ENCODE results near the gene SLC6A20. TPM values are rescaled to one million over a fixed set of nuclear protein-coding genes. Genes with fewer than 3 reads are reported as not detected.

The SLC6A20 gene
- total RNA-seq, 4 donors from 2014 or later, result 0.19 to 0.33 (median 0.29) TPM; not detected in 1

DNA sequence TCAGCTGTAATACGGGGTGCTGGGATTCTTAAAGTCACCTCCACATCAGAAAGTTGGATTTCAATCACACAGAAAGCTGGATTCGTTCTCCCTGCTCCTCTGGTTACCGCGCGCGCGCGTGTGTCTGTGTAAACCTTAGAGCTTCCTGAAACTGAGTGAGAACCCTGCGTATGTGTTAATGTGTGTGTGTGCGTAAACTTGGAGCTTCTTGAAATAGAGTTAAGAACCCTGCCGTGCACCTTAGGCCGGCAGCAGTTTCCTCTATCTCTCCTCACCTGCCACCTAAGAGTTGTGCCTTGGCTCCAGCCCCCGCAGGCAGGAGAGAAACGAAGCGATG is 45.1 kb upstream of the SLC6A20 start:
- Histone ChIP-seq H3K9me3 (no peaks in the 10 kb centered on the region), H3K27ac (replicated peaks in 1 of 4) (peak overlapping the region; percentile 49 to 82 (median 62)), H3K4me3 (peak overlapping the region; percentile 80 to 99 (median 86)), H3K4me1 (peaks cover 8 to 27% (median 16%) of the 10 kb centered on the region in 4 donors), H3K27me3 (no peaks in the 10 kb centered on the region), H3K36me3 (peaks cover 0 to 13% (median 6%) of the 10 kb centered on the region in 4 donors)
- TF ChIP-seq EP300 (IDR thresholded peaks at IDR 0.05) (no peak), POLR2AphosphoS5 (IDR thresholded peaks at IDR 0.05) (no peak), POLR2A (IDR thresholded peaks at IDR 0.05; ENCODE audit: low read depth) (no peak)
- TF ChIP-seq, protein P1, sequence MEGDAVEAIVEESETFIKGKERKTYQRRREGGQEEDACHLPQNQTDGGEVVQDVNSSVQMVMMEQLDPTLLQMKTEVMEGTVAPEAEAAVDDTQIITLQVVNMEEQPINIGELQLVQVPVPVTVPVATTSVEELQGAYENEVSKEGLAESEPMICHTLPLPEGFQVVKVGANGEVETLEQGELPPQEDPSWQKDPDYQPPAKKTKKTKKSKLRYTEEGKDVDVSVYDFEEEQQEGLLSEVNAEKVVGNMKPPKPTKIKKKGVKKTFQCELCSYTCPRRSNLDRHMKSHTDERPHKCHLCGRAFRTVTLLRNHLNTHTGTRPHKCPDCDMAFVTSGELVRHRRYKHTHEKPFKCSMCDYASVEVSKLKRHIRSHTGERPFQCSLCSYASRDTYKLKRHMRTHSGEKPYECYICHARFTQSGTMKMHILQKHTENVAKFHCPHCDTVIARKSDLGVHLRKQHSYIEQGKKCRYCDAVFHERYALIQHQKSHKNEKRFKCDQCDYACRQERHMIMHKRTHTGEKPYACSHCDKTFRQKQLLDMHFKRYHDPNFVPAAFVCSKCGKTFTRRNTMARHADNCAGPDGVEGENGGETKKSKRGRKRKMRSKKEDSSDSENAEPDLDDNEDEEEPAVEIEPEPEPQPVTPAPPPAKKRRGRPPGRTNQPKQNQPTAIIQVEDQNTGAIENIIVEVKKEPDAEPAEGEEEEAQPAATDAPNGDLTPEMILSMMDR (IDR thresholded peaks at IDR 0.05), result no peak
- DNase-seq (ENCODE audit: extremely low spot score), result no peak
- 2% methylated on average over 14 of the region's 15 CpGs for WGBS
- intact Hi-C loops (cut with DNase I), result loop anchor here (5.0 kb wide), 1 partner anchor 79 kb away; no protein-coding TSS in a partner anchor

DNA sequence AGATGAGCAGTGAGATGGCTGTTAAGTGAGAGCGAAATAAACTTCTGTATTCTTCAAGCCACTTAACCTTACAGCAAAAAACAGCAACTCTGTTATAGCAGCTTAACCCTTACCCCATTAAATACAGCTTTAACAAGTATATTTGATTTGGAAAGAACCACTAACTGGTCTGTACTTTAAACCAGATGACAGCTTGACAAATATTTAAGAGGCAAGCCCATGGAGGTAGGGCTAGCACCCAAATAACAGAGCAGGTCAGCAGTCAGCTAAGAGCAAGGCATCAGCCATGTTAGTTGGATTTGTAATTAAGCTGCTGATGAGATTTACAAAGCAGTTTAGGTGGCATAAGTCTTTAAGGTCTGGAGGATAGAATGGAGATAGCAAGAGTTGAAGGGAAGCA is 42.1 kb upstream of the SLC6A20 start:
- intact Hi-C loops (cut with DNase I), result no loop called here
- WGBS, result 92% methylated on average over 1 of the region's 1 CpG

DNA sequence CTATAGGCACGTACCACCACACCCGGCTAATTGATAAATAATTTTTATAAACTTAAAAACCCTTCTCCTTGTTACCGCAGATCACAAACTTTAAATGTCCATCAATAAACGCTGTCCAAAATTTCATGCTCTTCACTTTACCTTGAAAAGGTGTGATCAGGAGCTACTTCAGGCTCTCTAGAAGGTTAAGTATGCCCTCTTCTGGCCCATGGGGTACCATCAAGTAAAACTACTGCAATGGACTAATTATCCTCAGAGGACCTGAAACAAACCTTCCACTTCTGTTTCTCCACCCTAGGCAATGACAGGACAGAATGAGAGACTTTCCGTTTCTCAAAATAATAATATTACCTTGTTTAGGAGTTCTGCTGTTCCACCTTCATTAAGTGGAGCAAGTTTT is 36.4 kb upstream of the SLC6A20 start:
- no peak overlapping the region for H3K27ac ChIP-seq (replicated peaks in 1 of 4)
- TF ChIP-seq, protein P1 (IDR thresholded peaks at IDR 0.05), result peak in 2 of 3 experiments; percentile 22 to 29
- TF ChIP-seq EP300 (IDR thresholded peaks at IDR 0.05), result no peak
- TF ChIP-seq POLR2AphosphoS5 (IDR thresholded peaks at IDR 0.05), result no peak
- no peak overlapping the region for H3K4me3 ChIP-seq
- H3K9me3 ChIP-seq, result no peaks in the 10 kb centered on the region
- H3K36me3 ChIP-seq, result peaks cover 15 to 96% (median 66%) of the 10 kb centered on the region in 4 donors
- DNase-seq (ENCODE audit: extremely low spot score), result no peak
- WGBS, result 95% methylated on average over 5 of the region's 5 CpGs
- H3K27me3 ChIP-seq, result no peaks in the 10 kb centered on the region
- intact Hi-C loops (cut with DNase I), result no loop called here
- no peaks in the 10 kb centered on the region for H3K4me1 ChIP-seq

More for the DNA sequence above, 42.1 kb upstream of the SLC6A20 start:
- H3K27me3 ChIP-seq, result no peaks in the 10 kb centered on the region
- DNase-seq (ENCODE audit: extremely low spot score), result no peak
- no peaks in the 10 kb centered on the region for H3K9me3 ChIP-seq
- peaks cover 8 to 27% (median 16%) of the 10 kb centered on the region in 4 donors for H3K4me1 ChIP-seq
- peaks cover 5 to 40% (median 27%) of the 10 kb centered on the region in 4 donors for H3K36me3 ChIP-seq
- H3K4me3 ChIP-seq, result no peak overlapping the region
- no peak overlapping the region for H3K27ac ChIP-seq (replicated peaks in 1 of 4)
- TF ChIP-seq, protein P1 (IDR thresholded peaks at IDR 0.05), result no peak
- no peak for TF ChIP-seq POLR2AphosphoS5 (IDR thresholded peaks at IDR 0.05)
- TF ChIP-seq POLR2A (IDR thresholded peaks at IDR 0.05; ENCODE audit: low read depth), result no peak
- TF ChIP-seq EP300 (IDR thresholded peaks at IDR 0.05), result no peak

DNA sequence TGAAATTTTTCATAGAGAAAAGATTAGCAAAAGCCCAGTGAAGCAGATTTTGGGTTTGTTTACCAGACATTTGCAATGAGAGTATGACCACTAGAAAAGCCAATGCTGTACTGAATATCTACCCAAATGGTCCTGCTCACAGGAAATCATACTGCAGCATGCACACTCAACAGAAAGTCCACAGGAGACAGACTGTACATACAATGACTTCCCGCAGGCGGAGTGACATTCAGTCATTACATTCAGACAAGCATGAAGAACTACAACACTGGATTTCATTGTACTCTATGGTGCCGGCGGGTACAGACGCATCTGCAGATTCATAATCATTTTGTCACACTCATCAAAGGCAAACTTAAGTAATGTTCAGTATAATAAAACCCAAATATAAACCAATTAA is 33.8 kb upstream of the SLC6A20 start:
- 93% methylated on average over 5 of the region's 5 CpGs for WGBS
- Histone ChIP-seq H3K36me3 (peaks cover 22 to 96% (median 75%) of the 10 kb centered on the region in 4 donors), H3K4me1 (no peaks in the 10 kb centered on the region), H3K9me3 (no peaks in the 10 kb centered on the region), H3K27me3 (no peaks in the 10 kb centered on the region), H3K4me3 (no peak overlapping the region), H3K27ac (replicated peaks in 1 of 4) (no peak overlapping the region)
- intact Hi-C loops (cut with DNase I), result no loop called here
- DNase-seq (ENCODE audit: extremely low spot score), result no peak
- TF ChIP-seq POLR2AphosphoS5 (IDR thresholded peaks at IDR 0.05) (no peak), EP300 (IDR thresholded peaks at IDR 0.05) (no peak), POLR2A (IDR thresholded peaks at IDR 0.05; ENCODE audit: low read depth) (no peak)
- TF ChIP-seq, protein P1 (IDR thresholded peaks at IDR 0.05), result no peak

DNA sequence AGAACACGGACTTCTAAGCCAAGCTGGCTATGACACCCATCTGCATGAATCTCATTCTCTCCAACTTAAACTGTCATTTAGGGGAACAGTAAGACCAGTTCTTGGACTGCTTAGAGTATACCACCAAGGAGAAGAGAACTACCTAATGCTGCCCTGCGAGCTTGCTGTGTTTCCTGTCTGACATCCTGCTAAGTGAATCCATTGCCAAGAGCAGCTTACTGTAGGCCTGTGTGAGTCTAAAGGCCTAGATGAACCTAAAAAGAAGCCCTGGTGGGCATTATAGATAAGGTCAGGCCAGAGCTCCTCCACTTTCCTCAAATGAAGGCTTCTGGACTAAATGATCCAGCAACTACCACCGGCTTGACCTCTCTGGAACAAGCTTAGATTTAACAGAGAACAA is 30.6 kb upstream of the SLC6A20 start:
- Histone ChIP-seq H3K27ac (replicated peaks in 1 of 4) (no peak overlapping the region), H3K4me3 (no peak overlapping the region), H3K36me3 (peaks cover 15 to 94% (median 64%) of the 10 kb centered on the region in 4 donors), H3K4me1 (no peaks in the 10 kb centered on the region), H3K27me3 (no peaks in the 10 kb centered on the region), H3K9me3 (no peaks in the 10 kb centered on the region)
- intact Hi-C loops (cut with DNase I), result no loop called here
- no peak for DNase-seq (ENCODE audit: extremely low spot score)
- WGBS, result 87% methylated on average over 3 of the region's 3 CpGs
- TF ChIP-seq EP300 (IDR thresholded peaks at IDR 0.05) (no peak), POLR2A (IDR thresholded peaks at IDR 0.05; ENCODE audit: low read depth) (no peak), POLR2AphosphoS5 (IDR thresholded peaks at IDR 0.05) (no peak)
- TF ChIP-seq, protein P1 (IDR thresholded peaks at IDR 0.05), result no peak

Data from esophagus muscularis mucosa (tissue), 4 donors.